Kidney epithelial cell (primary cell): ENCODE data around the gene DPM3. TPM values are rescaled to one million over a fixed set of nuclear protein-coding genes. Genes with fewer than 3 reads are reported as not detected.

Source experiments
- DNase-seq: peaks from one replicate; pipeline ENCODE4 v3.0.0-alpha.2; 2010; ENCODE audit warnings: low read depth
- H3K27me3 ChIP-seq: 2 replicates; pipeline ENCODE4 v1.6.0; 2011; ENCODE audit warnings: low read length; ENCODE audit not compliant: control insufficient read depth, insufficient read depth
- H3K36me3 ChIP-seq: 2 replicates; pipeline ENCODE4 v1.5.1; 2011; ENCODE audit warnings: low read length; ENCODE audit not compliant: control insufficient read depth, insufficient read depth
- H3K4me3 ChIP-seq: 2 replicates; pipeline ENCODE4 v1.5.1; 2011; ENCODE audit warnings: low read depth, mild to moderate bottlenecking, control low read depth, low read length
- CTCF ChIP-seq: IDR thresholded peaks from 2 replicates; pipeline ENCODE4 v1.5.1; 2011; ENCODE audit warnings: mild to moderate bottlenecking, moderate library complexity, low read length, control low read depth, inconsistent platforms; ENCODE audit not compliant: insufficient read depth, poor library complexity, severe bottlenecking
- total RNA-seq: library from RNA; depleted of rRNA; stranded (reverse); fragments of >200 nt; gene quantifications from 2 replicates; pipeline ENCODE4 v1.2.3, GENCODE V29; 2015

Gene DPM3
- total RNA-seq, 1 donor from 2014 or later = 74.9 TPM

- Histone ChIP-seq H3K27me3 (no peaks in the 10 kb centered on the region), H3K4me3 (peak overlapping the region; percentile 70), H3K36me3 (peaks cover 3% of the 10 kb centered on the region)
- no peak for TF ChIP-seq CTCF
- no peak for DNase-seq
Measured at GRCh38 chr1:155127967-155128754, 12.2 kb downstream of the DPM3 start.

DNA sequence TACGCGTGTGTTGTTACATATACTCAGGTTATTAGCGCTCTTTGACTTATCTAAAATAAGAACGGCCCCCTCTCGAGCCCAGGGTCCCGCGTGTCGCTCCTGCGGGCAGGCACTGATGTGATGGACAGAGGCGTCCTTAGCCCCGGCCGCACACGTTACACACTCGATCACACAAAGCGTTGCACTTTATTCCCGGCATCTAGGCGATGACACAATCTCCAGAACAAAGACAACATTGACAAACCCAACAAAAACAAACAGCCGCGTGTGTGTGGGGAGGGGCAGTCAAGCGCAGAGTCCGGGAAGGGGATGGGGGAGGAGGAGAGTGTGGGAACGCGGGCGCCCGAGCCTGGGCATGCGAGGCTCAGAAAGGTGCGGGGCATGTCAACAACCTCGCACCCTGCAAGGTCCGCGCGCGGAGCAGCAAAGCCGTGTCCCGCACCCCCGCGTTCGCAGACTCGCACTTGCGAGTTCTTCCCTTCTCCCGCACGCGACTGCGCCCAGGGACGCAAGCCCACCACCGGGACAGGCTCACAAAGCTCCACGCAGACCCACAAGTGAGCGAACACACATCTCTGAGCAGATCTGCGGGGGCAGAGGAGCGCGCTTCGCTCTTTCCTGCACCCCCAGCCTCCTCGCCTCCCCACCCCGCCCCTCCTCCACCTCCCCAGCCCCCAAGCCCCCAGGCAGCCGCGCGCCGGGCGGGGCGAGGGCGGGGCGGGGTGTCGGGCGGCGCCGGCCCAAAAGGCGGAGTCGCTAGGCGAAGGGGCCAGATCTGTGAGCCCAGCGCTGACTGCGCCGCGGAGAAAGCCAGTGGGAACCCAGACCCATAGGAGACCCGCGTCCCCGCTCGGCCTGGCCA is 13.0 kb downstream of the DPM3 start, which contains the start of gene EFNA1:
Gene EFNA1, plus strand, starts transcription at position 772 of the 862 bp plus-strand sequence. CDS start 102 bp downstream, outside the sequence.
- Histone ChIP-seq H3K27me3 (no peaks in the 10 kb centered on the region), H3K4me3 (peak within 1 kb of the TSS; percentile 70), H3K36me3 (peaks cover 3% of the 10 kb centered on the region)
- DNase-seq = peak; percentile 78
- TF ChIP-seq CTCF = no peak

DNA sequence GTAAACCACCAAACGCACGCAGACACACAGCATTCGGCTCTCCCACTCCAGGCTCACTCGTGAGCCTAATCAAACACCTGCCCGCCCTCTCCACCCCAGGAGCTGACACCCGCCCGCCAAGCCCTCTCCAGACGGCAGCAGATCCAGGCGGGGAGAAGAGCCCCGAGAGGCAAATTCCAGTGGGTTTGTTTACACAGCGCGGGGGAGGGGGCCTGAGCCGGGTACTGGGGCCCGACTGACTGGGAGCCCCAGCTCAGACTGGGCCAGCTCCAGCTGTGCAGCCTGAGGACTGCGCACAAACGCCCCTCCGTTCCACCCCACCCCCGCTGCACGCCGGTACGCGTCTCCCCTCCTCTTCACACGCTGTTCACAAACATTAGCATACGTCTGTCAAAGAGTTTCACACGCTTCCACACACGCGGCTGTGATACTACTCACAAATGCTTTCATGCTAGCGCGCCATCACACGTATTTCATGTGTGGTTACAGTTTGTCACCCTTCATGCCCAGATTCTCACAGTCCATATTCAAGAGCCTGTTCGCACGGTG is 13.7 kb downstream of the DPM3 start:
- TF ChIP-seq CTCF = no peak
- H3K27me3 ChIP-seq = no peaks in the 10 kb centered on the region
- peak overlapping the region; percentile 17 for H3K4me3 ChIP-seq
- no peaks in the 10 kb centered on the region for H3K36me3 ChIP-seq
- DNase-seq = no peak

GRCh38 chr1:155125946-155126555 is 14.3 kb downstream of the DPM3 start:
- Histone ChIP-seq H3K27me3 (no peaks in the 10 kb centered on the region), H3K36me3 (no peaks in the 10 kb centered on the region), H3K4me3 (peak overlapping the region; percentile 4)
- no peak for DNase-seq
- TF ChIP-seq CTCF = no peak

DNA sequence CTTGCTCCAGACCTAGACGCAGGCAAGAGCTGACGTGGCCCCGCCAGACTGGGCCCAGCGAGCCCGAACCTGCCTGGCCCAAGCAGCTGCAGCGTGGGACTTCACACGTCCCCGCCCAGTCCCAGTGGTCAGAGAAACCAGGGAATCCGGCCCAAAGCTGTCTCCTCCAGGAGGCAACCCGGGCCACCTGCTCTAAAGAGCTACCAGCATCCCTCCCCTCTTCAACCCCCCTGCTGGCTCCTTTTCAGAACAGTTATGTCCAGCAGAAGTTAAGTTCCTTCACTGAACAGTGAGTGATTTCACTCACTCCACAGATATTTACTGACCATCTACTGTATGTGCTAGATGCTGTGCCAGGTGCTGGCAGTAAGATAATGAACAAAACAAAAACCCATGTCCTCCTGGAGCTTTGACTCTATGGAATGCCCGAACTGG is 14.8 kb downstream of the DPM3 start:
- Histone ChIP-seq H3K4me3 (no peak overlapping the region), H3K36me3 (no peaks in the 10 kb centered on the region), H3K27me3 (no peaks in the 10 kb centered on the region)
- TF ChIP-seq CTCF = no peak
- no peak for DNase-seq
